GM18870 (cell line): Measurements from ENCODE around the gene ENTPD7.
"Not testable (repeated sequence)": the region's sequence is repeated elsewhere in the genome, so short reads cannot be mapped to it uniquely, and the experiment has no call there.

Source experiments
- ATAC-seq: cut with Tn5 transposase; IDR thresholded peaks from one replicate; pipeline ENCODE4 v1.9.1; 2021; ENCODE audit warnings: moderate library complexity; ENCODE audit not compliant: unreplicated experiment

The ENTPD7 gene

GRCh38 chr10:99742254-99742653 is 82.9 kb downstream of the ENTPD7 start:
- no peak for ATAC-seq

GRCh38 chr10:99742701-99743100 is 83.4 kb downstream of the ENTPD7 start:
- no peak for ATAC-seq

DNA sequence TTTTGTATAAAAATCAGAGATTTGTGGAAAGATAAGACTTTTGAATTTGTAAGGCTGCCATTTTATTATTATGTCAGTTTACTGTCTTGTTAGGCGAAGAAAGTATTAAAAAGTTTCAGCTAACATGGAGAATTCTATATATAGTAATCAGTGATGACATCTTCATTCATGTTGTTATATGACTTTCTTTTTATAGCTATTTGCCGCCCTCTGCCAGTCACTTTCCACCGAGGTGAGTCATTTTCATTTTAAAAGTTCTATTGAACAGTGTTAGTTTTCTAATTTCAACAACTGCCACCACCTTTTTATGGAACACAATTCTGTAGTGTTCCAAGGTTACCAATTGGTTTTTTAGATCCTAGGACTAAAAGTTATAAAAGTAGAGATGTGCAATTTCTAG is 84.5 kb downstream of the ENTPD7 start:
- ATAC-seq, result no peak

DNA sequence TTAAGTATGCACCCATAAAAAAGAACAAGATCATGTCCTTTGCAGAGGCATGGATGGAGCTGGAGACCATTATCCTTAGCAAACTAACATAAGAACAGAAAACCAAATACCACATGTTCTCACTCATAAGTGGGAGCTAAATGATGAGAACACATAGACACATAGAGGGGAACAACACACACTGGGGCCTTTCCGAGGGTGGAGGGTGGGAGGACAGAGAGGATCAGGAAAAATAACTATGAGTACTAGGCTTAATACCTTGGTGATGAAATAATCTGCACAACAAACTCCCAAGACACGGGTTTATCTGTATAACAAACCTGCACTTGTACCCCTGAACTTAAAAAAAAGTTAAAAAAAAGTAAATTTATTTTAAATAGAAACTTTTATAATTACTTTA is 86.9 kb downstream of the ENTPD7 start:
- not testable (repeated sequence) for ATAC-seq

DNA sequence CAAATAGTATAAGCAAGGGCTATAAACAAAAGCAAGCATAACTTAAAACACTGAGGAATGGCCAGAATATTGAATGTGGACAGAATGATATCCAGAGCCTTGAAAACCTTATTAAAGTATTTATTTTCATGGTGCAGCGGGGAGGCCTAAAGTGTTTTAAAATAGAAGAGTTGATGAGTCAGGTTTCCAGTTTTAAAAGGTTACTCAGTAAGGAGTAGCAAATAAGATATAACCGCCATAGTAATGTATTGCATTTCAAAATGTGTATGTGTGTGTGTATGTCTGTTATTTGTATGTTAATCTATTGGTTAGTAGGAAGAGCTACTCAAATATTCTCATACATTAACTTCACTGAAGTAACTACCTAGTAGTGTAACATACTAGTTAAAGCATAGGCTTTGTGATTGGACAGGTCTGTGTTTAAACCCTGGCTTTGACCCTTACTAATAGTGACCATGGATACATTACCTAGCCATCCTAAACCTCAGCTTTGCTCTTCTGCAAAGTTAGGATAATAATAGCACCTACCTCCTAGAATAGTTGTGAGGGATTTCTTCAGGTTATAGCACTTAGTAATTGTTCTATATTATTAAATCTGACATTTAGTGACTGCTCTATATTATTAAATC is 89.6 kb downstream of the ENTPD7 start:
- no peak for ATAC-seq

- no peak for ATAC-seq
Observed at GRCh38 chr10:99750641-99751040, 91.3 kb downstream of the ENTPD7 start.

- ATAC-seq, result no peak
Observed at GRCh38 chr10:99754670-99755069, 95.4 kb downstream of the ENTPD7 start.
